ENCODE results near the gene SIGLEC8. TPM values are rescaled to one million over a fixed set of nuclear protein-coding genes. Genes with fewer than 3 reads are reported as not detected.

The SIGLEC8 gene
- total RNA-seq, 1 experiment from 2014 or later = not detected

GRCh38 chr19:51462681-51463080 lies 4.4 kb upstream of the SIGLEC8 start (continued):
- TF ChIP-seq CEBPB (IDR thresholded peaks at IDR 0.05; ENCODE audit: low read depth) (no peak), POLR2A (IDR thresholded peaks at IDR 0.05; ENCODE audit: borderline replicate concordance, extremely low read depth, insufficient read depth, insufficient read length) (no peak)

DNA sequence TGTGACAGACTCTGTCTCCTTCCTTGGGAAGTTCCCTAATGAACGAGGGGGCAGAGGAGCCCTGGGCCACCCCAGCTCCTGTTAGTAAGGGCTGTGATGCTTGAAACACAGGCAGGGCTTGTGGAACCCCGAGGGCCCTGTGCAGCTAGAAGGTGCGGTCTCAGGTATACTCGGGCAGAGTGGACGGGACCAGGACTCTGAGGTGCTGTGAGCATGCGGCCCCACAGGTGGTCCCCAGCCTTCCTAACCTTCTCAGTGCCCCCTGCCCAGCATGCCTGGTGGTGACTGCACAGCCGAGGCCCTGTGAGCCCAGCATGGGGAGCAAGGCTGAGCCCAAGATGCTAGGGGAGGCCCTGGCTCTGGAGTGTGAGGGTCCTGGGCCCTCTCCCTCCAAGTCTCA lies 4.0 kb upstream of the SIGLEC8 start:
- Histone ChIP-seq H2AFZ (ENCODE audit: low read depth, low read length, poor library complexity, severe bottlenecking) (no peak overlapping the region), H3K9me3 (ENCODE audit: control insufficient read depth in 1 of 2, insufficient read depth in 1 of 2, low read depth in 1 of 2, low read length in 2 of 2) (no peaks in the 10 kb centered on the region), H3K4me2 (ENCODE audit: low read length) (no peak overlapping the region), H3K4me1 (ENCODE audit: control insufficient read depth in 1 of 2, insufficient read depth in 2 of 2, low read length in 2 of 2) (no peaks in the 10 kb centered on the region), H3K4me3 (replicated peaks in 1 of 2; ENCODE audit: low read depth in 1 of 2, low read length in 2 of 2) (no peak overlapping the region), H3K9me2 (ENCODE audit: insufficient read depth) (no peaks in the 10 kb centered on the region), H3K9ac (ENCODE audit: low read length) (no peak overlapping the region), H4K20me1 (ENCODE audit: insufficient read depth) (no peaks in the 10 kb centered on the region), H3K27ac (ENCODE audit: low read depth, low read length) (no peak overlapping the region), H3K36me3 (ENCODE audit: control insufficient read depth in 1 of 2, insufficient read depth in 2 of 2, low read length in 2 of 2) (no peaks in the 10 kb centered on the region), H3K27me3 (ENCODE audit: insufficient read depth, low read length) (peaks cover 17% of the 10 kb centered on the region; the same call in 1 of the 2 replicates), H3K79me2 (ENCODE audit: insufficient read depth, low read length) (no peaks in the 10 kb centered on the region)
- CTCF ChIA-PET = no interaction called here
- intact Hi-C loops (cut with micrococcal nuclease) = no loop called here
- no peak for TF ChIP-seq ZNF274 (IDR thresholded peaks at IDR 0.05; ENCODE audit: low read depth, low read length)
- TF ChIP-seq ELF1 (IDR thresholded peaks at IDR 0.05; ENCODE audit: borderline replicate concordance, low read depth) = no peak
- TF ChIP-seq POLR2A (IDR thresholded peaks at IDR 0.05; ENCODE audit: borderline replicate concordance, extremely low read depth, insufficient read depth, insufficient read length) = no peak
- no peak for TF ChIP-seq EGR1 (IDR thresholded peaks at IDR 0.05; ENCODE audit: low read depth)
- TF ChIP-seq RAD21 (IDR thresholded peaks at IDR 0.05; ENCODE audit: low read depth) = no peak
- TF ChIP-seq, protein P1, sequence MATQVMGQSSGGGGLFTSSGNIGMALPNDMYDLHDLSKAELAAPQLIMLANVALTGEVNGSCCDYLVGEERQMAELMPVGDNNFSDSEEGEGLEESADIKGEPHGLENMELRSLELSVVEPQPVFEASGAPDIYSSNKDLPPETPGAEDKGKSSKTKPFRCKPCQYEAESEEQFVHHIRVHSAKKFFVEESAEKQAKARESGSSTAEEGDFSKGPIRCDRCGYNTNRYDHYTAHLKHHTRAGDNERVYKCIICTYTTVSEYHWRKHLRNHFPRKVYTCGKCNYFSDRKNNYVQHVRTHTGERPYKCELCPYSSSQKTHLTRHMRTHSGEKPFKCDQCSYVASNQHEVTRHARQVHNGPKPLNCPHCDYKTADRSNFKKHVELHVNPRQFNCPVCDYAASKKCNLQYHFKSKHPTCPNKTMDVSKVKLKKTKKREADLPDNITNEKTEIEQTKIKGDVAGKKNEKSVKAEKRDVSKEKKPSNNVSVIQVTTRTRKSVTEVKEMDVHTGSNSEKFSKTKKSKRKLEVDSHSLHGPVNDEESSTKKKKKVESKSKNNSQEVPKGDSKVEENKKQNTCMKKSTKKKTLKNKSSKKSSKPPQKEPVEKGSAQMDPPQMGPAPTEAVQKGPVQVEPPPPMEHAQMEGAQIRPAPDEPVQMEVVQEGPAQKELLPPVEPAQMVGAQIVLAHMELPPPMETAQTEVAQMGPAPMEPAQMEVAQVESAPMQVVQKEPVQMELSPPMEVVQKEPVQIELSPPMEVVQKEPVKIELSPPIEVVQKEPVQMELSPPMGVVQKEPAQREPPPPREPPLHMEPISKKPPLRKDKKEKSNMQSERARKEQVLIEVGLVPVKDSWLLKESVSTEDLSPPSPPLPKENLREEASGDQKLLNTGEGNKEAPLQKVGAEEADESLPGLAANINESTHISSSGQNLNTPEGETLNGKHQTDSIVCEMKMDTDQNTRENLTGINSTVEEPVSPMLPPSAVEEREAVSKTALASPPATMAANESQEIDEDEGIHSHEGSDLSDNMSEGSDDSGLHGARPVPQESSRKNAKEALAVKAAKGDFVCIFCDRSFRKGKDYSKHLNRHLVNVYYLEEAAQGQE (IDR thresholded peaks at IDR 0.05; ENCODE audit: low read depth) = no peak
- TF ChIP-seq YY1 (IDR thresholded peaks at IDR 0.05; ENCODE audit: extremely low read depth, insufficient replicate concordance, low read depth, low read length) = no peak
- no peak for TF ChIP-seq SIN3A (IDR thresholded peaks at IDR 0.05; ENCODE audit: low read depth)
- TF ChIP-seq FOSL1 (IDR thresholded peaks at IDR 0.05; ENCODE audit: low read depth) = no peak
- no peak for TF ChIP-seq EZH2phosphoT487 (IDR thresholded peaks at IDR 0.05; ENCODE audit: borderline replicate concordance)
- no peak for DNase-seq (ENCODE audit: low read depth, low spot score)
- RAD21 ChIA-PET (ENCODE audit: low non-redundant PET in 1 of 2, low total read pairs in 2 of 2, uncharacterized antibody in 2 of 2, unreplicated experiment in 2 of 2) = no interaction called here
- BruUV-seq (replicated peaks) = no TSS peak
- ATAC-seq = no peak
- POLR2A ChIA-PET = no interaction called here
